IPS-15b (cell line): ENCODE data around the gene NDRG4.
A peak's percentile ranks its signal among the peaks of the same experiment; 100 is the strongest.

Experiments used
- H3K27me3 ChIP-seq: one replicate; pipeline ENCODE4 v1.6.1; 2013; ENCODE audit warnings: low read length; ENCODE audit not compliant: control insufficient read depth, insufficient read depth
- H3K36me3 ChIP-seq: one replicate; pipeline ENCODE4 v1.6.1; 2013; ENCODE audit warnings: low read length; ENCODE audit not compliant: control insufficient read depth, insufficient read depth
- H3K4me1 ChIP-seq: one replicate; pipeline ENCODE4 v1.6.1; 2013; ENCODE audit warnings: mild to moderate bottlenecking, low read length; ENCODE audit not compliant: control insufficient read depth, insufficient read depth
- H3K4me3 ChIP-seq: one replicate; pipeline ENCODE4 v1.5.1; 2013; ENCODE audit warnings: low read depth, low read length
- H3K9ac ChIP-seq: one replicate; pipeline ENCODE4 v1.6.1; 2013; ENCODE audit warnings: low read depth, mild to moderate bottlenecking, low read length
- H3K9me3 ChIP-seq: one replicate; pipeline ENCODE4 v1.6.1; 2013; ENCODE audit warnings: mild to moderate bottlenecking, low read length; ENCODE audit not compliant: control insufficient read depth, insufficient read depth

The NDRG4 gene

DNA sequence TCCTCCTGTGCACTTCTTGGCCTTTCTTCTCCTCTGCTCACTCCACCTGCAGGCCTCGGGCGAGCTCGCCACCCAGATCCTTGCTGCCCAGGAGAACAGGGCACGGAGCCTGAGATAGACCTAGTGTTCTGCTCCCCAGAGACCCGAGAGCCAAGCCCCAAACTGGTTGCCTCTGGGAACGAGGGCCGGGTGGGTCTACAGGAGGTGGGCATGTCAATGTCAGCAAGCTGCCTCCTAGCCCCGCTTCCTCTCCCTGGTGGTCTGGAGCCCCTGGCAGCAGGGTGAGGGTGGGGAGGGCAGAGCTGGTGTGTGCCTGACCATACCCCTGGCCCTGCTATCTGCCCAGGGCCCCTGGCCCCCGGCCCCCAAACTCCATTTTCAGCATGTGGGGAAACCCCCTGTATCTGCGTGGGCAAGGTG, 841 bp upstream of the NDRG4 start:
- Histone ChIP-seq H3K9me3 (no peaks in the 10 kb centered on the region), H3K27me3 (no peaks in the 10 kb centered on the region), H3K36me3 (peaks cover 6% of the 10 kb centered on the region), H3K4me1 (peaks cover 8% of the 10 kb centered on the region), H3K9ac (no peak overlapping the region), H3K4me3 (no peak overlapping the region)

DNA sequence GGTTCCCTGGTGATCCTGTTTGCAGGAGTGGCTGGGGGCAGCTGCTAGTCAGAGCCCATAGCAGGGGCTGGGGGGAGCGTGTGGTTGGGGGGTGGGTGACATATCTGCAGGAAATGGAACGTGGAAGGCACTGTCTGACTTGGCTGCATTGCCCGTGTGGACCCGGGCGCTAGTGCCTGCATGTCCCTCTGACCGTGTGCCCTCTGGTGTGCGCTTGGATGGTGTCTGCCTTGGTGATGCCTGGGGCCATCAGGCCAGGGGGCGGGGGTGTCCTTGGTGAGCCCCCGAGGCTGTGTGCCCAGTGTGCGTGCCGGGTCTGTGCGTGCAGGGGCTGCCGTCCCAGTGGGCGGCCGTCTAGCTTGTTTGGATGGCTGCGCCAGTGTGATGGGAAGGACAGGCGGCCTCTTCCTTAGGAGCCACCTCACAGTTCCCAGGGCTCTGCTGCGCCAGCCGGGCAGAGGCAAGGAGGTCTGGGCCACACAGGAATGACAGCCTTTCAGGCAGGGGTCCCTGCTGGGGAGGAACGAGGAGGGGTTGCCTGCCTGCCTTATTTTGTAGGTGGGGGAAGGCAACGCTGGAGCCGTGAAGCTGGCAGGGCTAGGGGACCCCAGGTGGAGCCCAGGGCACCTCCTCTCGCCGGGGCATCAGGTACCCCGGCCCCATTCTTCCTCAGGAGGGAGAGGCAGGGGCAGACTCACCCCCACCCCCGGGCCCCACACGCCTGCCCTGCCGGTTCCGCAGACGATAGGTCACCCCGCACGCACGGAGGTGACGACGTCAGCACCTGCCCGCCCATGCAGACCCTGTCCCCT, 693 bp downstream of the NDRG4 start:
- peak overlapping the region; percentile 91 for H3K4me3 ChIP-seq
- no peaks in the 10 kb centered on the region for H3K27me3 ChIP-seq
- H3K9me3 ChIP-seq = no peaks in the 10 kb centered on the region
- H3K36me3 ChIP-seq = peaks cover 10% of the 10 kb centered on the region
- peak overlapping the region; percentile 37 for H3K9ac ChIP-seq
- H3K4me1 ChIP-seq = peaks cover 4% of the 10 kb centered on the region

DNA sequence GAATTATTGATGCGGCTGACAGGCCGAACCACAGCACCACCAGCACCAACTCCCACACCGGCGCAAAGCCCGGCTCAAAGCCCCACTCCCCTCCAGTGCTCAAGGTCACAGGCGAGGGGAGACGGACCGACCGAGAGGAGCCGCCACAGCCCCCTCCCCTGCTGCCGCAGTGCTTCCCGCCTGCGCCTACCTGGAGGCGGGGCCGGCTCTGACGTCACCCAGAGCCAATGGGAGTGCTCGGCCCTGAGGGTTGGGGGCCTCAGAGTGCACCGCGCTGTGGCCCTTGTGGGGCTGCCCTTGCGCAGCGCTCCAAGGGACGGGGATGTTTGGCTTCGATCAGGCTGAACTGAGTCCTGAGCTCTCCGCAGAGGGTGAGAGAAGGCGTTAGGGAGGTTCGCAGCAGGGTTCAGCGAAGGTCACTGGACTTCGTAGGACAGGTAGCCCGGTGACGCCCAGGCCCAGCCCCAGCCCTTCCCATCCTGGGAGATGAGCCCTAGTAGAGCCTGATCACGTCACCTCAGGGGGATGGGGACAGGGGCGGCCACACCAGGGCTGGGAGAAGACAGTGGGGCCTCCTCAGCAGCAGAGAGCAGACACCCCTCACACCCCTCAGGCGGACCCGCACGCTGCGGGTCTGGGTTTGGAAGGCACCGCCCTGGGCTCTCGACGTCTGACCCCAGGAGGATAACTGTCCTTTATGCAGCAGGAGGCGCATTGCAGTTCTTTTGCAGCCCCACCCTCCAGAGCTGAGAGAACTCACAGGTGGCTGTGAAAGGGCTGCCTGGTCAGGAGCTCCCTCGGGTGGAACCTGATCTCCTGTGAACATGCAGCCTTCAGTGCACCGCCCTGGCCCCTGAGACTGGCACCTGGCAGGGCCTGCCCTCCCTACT, 1.5 kb downstream of the NDRG4 start:
- Histone ChIP-seq H3K4me3 (peak overlapping the region; percentile 91), H3K9ac (peak overlapping the region; percentile 68), H3K4me1 (peaks cover 4% of the 10 kb centered on the region), H3K36me3 (peaks cover 10% of the 10 kb centered on the region), H3K27me3 (no peaks in the 10 kb centered on the region), H3K9me3 (no peaks in the 10 kb centered on the region)

DNA sequence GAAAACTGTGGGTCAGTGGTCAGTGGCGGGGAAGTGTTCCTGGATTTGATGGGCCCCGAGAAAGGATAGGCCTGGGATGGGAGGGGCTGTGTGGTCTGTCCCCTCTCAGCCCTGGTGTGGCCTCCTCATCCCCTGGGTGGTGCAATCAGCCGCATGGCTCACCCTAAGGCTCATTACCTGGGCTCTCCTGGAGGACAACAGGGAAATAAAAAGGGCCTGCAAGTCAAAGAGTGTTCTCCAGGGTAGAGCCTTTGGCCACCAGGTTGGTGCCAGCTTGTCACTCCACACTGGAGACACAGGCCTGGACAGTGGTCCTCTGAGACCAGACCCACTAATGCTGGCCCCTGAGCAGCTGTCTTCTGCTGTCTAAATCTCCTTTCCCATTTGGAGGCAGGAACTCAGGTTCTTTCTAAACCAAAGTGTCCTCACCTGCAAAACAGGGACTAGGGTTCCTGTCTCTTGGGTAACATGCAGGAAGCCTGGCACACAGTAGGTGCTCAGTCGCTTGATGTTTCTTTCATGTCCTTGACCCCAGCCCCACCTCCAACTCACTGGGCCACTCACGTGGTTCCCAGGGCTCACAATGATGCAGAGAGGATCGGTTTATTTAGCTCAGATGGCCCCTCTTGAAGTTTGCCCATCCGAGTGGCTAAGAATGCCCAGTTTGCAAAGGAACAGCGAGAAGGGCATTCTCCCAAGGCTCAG, 2.4 kb downstream of the NDRG4 start:
- H3K4me3 ChIP-seq = peak overlapping the region; percentile 91
- no peaks in the 10 kb centered on the region for H3K9me3 ChIP-seq
- no peaks in the 10 kb centered on the region for H3K27me3 ChIP-seq
- peak overlapping the region; percentile 68 for H3K9ac ChIP-seq
- H3K4me1 ChIP-seq = peaks cover 4% of the 10 kb centered on the region
- peaks cover 10% of the 10 kb centered on the region for H3K36me3 ChIP-seq

DNA sequence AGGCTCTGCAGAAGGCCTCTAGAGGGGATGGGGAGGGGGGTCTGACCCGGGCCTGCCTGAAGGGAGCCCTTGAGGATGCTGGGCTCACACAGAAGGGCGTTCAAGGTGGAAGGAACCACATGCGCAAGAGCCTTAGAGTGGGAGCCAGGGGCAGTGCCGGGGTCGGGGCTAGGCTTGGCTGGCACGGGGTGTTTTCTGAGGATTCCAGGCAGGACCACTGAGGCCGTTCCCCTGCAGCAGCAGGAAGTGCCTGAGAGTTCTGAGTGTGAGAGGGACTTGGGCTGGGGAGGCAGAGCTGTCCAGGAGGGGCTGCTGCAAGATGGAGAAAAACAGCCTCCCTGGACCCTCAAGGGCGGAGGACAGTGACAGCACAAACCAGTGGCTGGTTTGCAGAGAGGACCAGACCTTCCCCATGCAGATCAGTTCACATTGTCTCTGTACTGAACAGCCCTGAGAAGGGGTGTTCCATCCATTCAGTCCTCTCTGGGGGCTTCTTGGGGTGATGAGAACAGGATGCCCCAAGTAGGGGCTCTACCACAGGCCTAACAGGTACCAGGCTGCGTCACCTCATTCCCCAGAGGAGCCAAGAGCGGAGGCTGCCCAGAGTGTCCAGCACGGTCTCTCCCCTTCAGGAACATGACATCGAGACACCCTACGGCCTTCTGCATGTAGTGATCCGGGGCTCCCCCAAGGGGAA, 3.4 kb downstream of the NDRG4 start:
- Histone ChIP-seq H3K27me3 (no peaks in the 10 kb centered on the region), H3K4me3 (no peak overlapping the region), H3K9ac (no peak overlapping the region), H3K36me3 (peaks cover 10% of the 10 kb centered on the region), H3K4me1 (peaks cover 4% of the 10 kb centered on the region), H3K9me3 (no peaks in the 10 kb centered on the region)

DNA sequence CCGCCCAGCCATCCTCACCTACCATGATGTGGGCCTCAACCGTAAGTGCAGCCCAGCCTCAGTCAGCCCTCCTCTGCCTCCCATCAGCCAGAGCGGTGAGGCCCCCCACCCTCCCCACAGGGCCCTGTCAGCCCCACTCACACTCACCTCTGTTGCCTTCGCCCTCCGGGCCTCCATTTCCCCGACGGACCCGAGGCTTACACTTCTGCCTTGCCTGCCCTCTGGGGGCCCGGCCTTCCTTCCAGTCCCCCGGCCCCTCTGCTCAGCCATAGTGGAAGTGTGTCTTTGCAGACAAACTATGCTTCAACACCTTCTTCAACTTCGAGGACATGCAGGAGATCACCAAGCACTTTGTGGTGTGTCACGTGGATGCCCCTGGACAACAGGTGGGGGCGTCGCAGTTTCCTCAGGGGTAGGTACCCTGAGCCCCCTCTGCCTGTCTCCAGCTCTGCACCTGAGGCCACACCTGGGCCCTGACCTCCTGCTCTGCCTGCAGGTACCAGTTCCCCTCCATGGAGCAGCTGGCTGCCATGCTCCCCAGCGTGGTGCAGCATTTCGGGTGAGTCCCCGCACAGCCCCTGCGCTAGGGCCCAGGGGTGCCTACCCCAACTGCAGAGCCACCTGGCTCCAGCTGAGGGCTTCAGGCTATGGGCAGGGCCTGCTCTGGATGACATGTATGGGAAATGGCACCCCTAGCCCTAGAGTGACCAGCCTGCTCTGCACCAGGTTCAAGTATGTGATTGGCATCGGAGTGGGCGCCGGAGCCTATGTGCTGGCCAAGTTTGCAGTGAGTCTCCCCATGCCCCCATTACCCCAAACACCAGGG, 4.1 kb downstream of the NDRG4 start:
- Histone ChIP-seq H3K4me3 (no peak overlapping the region), H3K27me3 (no peaks in the 10 kb centered on the region), H3K9me3 (no peaks in the 10 kb centered on the region), H3K4me1 (peaks cover 4% of the 10 kb centered on the region), H3K36me3 (peaks cover 11% of the 10 kb centered on the region), H3K9ac (no peak overlapping the region)

DNA sequence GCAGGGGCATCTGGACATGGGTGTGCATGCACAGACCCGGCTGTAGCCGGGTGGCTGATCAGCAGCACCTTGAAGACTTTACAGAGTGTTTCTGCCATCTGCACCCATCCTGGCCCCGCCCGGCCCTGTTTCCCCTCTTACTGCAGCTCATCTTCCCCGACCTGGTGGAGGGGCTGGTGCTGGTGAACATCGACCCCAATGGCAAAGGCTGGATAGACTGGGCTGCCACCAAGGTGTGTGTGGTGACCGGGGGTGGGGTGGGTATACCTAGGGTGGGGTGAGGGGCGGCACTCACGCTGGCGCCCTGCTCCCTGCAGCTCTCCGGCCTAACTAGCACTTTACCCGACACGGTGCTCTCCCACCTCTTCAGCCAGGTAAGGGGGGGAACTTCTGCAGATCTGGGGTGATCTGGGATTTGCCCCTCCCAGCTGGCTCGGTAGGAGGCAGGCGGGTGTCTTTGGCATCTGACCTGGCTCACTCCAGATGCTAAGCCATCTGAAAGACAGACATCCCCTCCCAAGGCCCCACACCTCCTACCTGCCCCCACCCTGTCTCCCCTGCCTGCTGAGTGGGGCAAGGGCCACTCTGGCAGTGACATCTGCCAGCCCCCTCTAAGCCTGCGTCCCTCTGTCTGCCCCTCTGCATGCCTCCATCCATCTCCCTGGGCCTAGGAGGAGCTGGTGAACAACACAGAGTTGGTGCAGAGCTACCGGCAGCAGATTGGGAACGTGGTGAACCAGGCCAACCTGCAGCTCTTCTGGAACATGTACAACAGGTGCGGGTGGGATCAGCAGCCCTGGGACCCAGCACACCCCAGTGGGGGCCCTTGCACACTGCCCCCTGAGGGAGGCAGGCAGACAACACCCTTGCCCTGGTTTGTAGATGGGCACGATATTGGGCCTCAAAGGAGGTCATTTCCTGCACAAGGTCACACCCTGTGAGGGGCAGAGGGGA, 6.6 kb downstream of the NDRG4 start:
- H3K27me3 ChIP-seq = no peaks in the 10 kb centered on the region
- peaks cover 19% of the 10 kb centered on the region for H3K36me3 ChIP-seq
- no peak overlapping the region for H3K9ac ChIP-seq
- no peak overlapping the region for H3K4me3 ChIP-seq
- no peaks in the 10 kb centered on the region for H3K4me1 ChIP-seq
- H3K9me3 ChIP-seq = no peaks in the 10 kb centered on the region

DNA sequence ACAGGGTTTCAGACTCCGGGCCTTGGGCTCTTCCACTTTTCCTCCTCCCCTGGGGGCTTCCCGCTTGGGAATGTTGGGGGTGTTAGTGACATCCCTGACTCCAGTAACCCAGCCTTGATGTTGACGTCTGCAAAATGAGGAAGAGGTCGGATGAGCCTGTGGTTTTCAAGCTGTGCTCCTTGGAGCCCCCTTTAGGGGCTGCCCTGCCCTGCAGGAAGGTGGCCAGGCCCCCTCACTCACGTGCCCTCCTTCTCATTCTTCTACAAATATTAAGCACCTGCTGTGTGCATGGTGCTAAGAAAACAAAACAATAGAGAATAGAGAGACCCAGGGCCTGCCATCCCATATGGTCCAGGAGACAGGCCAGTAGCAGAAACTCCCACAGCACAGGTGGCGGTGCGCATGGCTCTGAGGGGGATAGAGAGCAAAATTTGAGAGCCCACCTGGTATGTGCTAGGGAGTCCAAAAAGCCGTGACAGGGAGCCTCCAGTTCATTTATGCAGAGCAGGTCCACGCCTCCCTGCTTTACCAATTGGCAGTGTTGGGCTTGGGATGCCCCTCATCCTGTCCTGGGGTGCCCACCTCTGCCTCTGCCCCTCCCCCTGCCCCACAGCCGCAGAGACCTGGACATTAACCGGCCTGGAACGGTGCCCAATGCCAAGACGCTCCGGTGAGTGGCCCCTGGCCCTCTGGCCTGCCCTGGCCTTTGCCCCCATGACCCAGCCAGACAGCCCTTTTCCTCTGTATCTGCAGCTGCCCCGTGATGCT, 7.4 kb downstream of the NDRG4 start:
- Histone ChIP-seq H3K4me1 (no peaks in the 10 kb centered on the region), H3K9ac (no peak overlapping the region), H3K9me3 (no peaks in the 10 kb centered on the region), H3K27me3 (no peaks in the 10 kb centered on the region), H3K36me3 (peaks cover 19% of the 10 kb centered on the region), H3K4me3 (no peak overlapping the region)

DNA sequence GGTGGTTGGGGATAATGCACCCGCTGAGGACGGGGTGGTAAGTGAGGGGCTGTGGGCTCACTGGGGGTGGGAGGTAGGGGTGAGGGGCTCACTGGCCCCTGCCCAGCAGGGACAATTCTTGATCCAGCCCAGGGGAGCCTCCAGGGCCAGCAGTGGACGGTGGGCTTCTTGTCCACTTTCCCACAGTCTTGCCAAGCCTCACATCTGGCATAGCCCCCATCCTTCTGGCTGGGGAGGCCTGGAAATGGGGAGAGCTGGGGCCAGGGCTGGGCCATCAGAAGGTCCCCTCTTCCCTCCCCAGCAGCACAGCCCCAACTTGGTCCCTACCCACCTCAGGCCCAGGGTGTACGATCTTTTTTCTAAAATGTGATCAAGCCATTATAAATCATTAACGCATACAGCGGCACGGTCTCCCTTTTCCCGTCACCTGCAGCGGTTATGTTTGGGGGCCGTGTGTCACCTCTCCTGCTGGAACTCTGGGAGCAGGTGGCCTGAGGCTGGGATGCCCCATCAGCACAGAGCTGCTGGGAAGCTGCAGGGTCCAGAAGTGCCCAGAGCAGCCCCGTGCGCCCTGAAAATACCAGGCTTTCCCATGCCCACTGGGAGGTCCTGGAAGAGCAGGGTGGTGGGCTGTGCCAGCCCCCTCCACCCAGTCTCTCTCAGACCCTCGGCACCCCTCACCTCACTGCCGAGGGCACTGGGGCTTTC, 8.2 kb downstream of the NDRG4 start:
- H3K36me3 ChIP-seq = peaks cover 19% of the 10 kb centered on the region
- no peaks in the 10 kb centered on the region for H3K27me3 ChIP-seq
- H3K9me3 ChIP-seq = no peaks in the 10 kb centered on the region
- no peaks in the 10 kb centered on the region for H3K4me1 ChIP-seq
- H3K4me3 ChIP-seq = no peak overlapping the region
- no peak overlapping the region for H3K9ac ChIP-seq
